ENCODE results near the gene ME3.
A peak's percentile ranks its signal among the peaks of the same experiment; 100 is the strongest.

ME3 gene

GRCh38 chr11:86488553-86488952, 183.9 kb downstream of the ME3 start:
- Histone ChIP-seq H3K36me3 (ENCODE audit: control insufficient read depth in 2 of 2, insufficient read depth in 2 of 2, low read length in 2 of 2) (peaks cover 4 to 6% of the 10 kb centered on the region in 2 donors), H3K9me3 (ENCODE audit: control insufficient read depth in 2 of 2, low read length in 2 of 2) (no peaks in the 10 kb centered on the region), H3K4me1 (ENCODE audit: control insufficient read depth, insufficient read depth, low read length) (peaks cover 24% of the 10 kb centered on the region), H3K9ac (ENCODE audit: low read length in 2 of 2) (no peak overlapping the region), H3K27me3 (ENCODE audit: control insufficient read depth in 1 of 2, insufficient read depth in 2 of 2, low read length in 2 of 2) (no peaks in the 10 kb centered on the region), H3K4me3 (ENCODE audit: low read length in 2 of 2) (no peak overlapping the region), H3K27ac (ENCODE audit: low read length) (no peak overlapping the region)

- Histone ChIP-seq H3K27me3 (ENCODE audit: control insufficient read depth in 1 of 2, insufficient read depth in 2 of 2, low read length in 2 of 2) (no peaks in the 10 kb centered on the region), H3K9me3 (ENCODE audit: control insufficient read depth in 2 of 2, low read length in 2 of 2) (no peaks in the 10 kb centered on the region), H3K4me3 (ENCODE audit: low read length in 2 of 2) (no peak overlapping the region), H3K4me1 (ENCODE audit: control insufficient read depth, insufficient read depth, low read length) (peaks cover 20% of the 10 kb centered on the region), H3K36me3 (ENCODE audit: control insufficient read depth in 2 of 2, insufficient read depth in 2 of 2, low read length in 2 of 2) (peaks cover 4% of the 10 kb centered on the region in 2 donors), H3K27ac (ENCODE audit: low read length) (no peak overlapping the region), H3K9ac (ENCODE audit: low read length in 2 of 2) (no peak overlapping the region)
Measured at GRCh38 chr11:86487671-86488070, 184.7 kb downstream of the ME3 start.

GRCh38 chr11:86486261-86487030, 186.0 kb downstream of the ME3 start:
- no peak overlapping the region for H3K4me3 ChIP-seq (ENCODE audit: low read length in 2 of 2)
- H3K27ac ChIP-seq (ENCODE audit: low read length), result no peak overlapping the region
- H3K4me1 ChIP-seq (ENCODE audit: control insufficient read depth, insufficient read depth, low read length), result peaks cover 15% of the 10 kb centered on the region

GRCh38 chr11:86484795-86485166, 187.6 kb downstream of the ME3 start:
- Histone ChIP-seq H3K4me3 (ENCODE audit: low read length in 2 of 2) (no peak overlapping the region), H3K9me3 (ENCODE audit: control insufficient read depth in 2 of 2, low read length in 2 of 2) (no peaks in the 10 kb centered on the region), H3K27me3 (ENCODE audit: control insufficient read depth in 1 of 2, insufficient read depth in 2 of 2, low read length in 2 of 2) (no peaks in the 10 kb centered on the region), H3K36me3 (ENCODE audit: control insufficient read depth in 2 of 2, insufficient read depth in 2 of 2, low read length in 2 of 2) (peaks cover 4 to 6% of the 10 kb centered on the region in 2 donors), H3K27ac (ENCODE audit: low read length) (no peak overlapping the region), H3K4me1 (ENCODE audit: control insufficient read depth, insufficient read depth, low read length) (peaks cover 15% of the 10 kb centered on the region), H3K9ac (ENCODE audit: low read length in 2 of 2) (no peak overlapping the region)

More at GRCh38 chr11:86486261-86487030, 186.0 kb downstream of the ME3 start:
- no peak overlapping the region for H3K9ac ChIP-seq (ENCODE audit: low read length in 2 of 2)
- no peaks in the 10 kb centered on the region for H3K27me3 ChIP-seq (ENCODE audit: control insufficient read depth in 1 of 2, insufficient read depth in 2 of 2, low read length in 2 of 2)
- H3K9me3 ChIP-seq (ENCODE audit: control insufficient read depth in 2 of 2, low read length in 2 of 2), result no peaks in the 10 kb centered on the region
- peaks cover 4% of the 10 kb centered on the region in 2 donors for H3K36me3 ChIP-seq (ENCODE audit: control insufficient read depth in 2 of 2, insufficient read depth in 2 of 2, low read length in 2 of 2)

- Histone ChIP-seq H3K9me3 (ENCODE audit: control insufficient read depth in 2 of 2, low read length in 2 of 2) (no peaks in the 10 kb centered on the region), H3K27me3 (ENCODE audit: control insufficient read depth in 1 of 2, insufficient read depth in 2 of 2, low read length in 2 of 2) (no peaks in the 10 kb centered on the region), H3K36me3 (ENCODE audit: control insufficient read depth in 2 of 2, insufficient read depth in 2 of 2, low read length in 2 of 2) (peaks cover 4 to 6% of the 10 kb centered on the region in 2 donors), H3K9ac (ENCODE audit: low read length in 2 of 2) (no peak overlapping the region), H3K27ac (ENCODE audit: low read length) (peak overlapping the region; percentile 41), H3K4me3 (ENCODE audit: low read length in 2 of 2) (no peak overlapping the region), H3K4me1 (ENCODE audit: control insufficient read depth, insufficient read depth, low read length) (peaks cover 15% of the 10 kb centered on the region)
Measured at GRCh38 chr11:86483940-86484794, 188.2 kb downstream of the ME3 start.

GRCh38 chr11:86483610-86483939, 188.8 kb downstream of the ME3 start:
- Histone ChIP-seq H3K27ac (ENCODE audit: low read length) (no peak overlapping the region), H3K9ac (ENCODE audit: low read length in 2 of 2) (no peak overlapping the region), H3K4me1 (ENCODE audit: control insufficient read depth, insufficient read depth, low read length) (peaks cover 17% of the 10 kb centered on the region), H3K27me3 (ENCODE audit: control insufficient read depth in 1 of 2, insufficient read depth in 2 of 2, low read length in 2 of 2) (no peaks in the 10 kb centered on the region), H3K4me3 (ENCODE audit: low read length in 2 of 2) (no peak overlapping the region), H3K36me3 (ENCODE audit: control insufficient read depth in 2 of 2, insufficient read depth in 2 of 2, low read length in 2 of 2) (peaks cover 3 to 6% of the 10 kb centered on the region in 2 donors), H3K9me3 (ENCODE audit: control insufficient read depth in 2 of 2, low read length in 2 of 2) (no peaks in the 10 kb centered on the region)

- no peak overlapping the region for H3K9ac ChIP-seq (ENCODE audit: low read length in 2 of 2)
- H3K4me1 ChIP-seq (ENCODE audit: control insufficient read depth, insufficient read depth, low read length), result peaks cover 22% of the 10 kb centered on the region
- no peaks in the 10 kb centered on the region for H3K9me3 ChIP-seq (ENCODE audit: control insufficient read depth in 2 of 2, low read length in 2 of 2)
- no peak overlapping the region for H3K4me3 ChIP-seq (ENCODE audit: low read length in 2 of 2)
- no peaks in the 10 kb centered on the region for H3K27me3 ChIP-seq (ENCODE audit: control insufficient read depth in 1 of 2, insufficient read depth in 2 of 2, low read length in 2 of 2)
- peaks cover 0 to 3% of the 10 kb centered on the region in 2 donors for H3K36me3 ChIP-seq (ENCODE audit: control insufficient read depth in 2 of 2, insufficient read depth in 2 of 2, low read length in 2 of 2)
- H3K27ac ChIP-seq (ENCODE audit: low read length), result no peak overlapping the region
Measured at GRCh38 chr11:86482692-86483091, 189.7 kb downstream of the ME3 start.

GRCh38 chr11:86481399-86481798, 191.0 kb downstream of the ME3 start:
- Histone ChIP-seq H3K9ac (ENCODE audit: low read length in 2 of 2) (no peak overlapping the region), H3K4me3 (ENCODE audit: low read length in 2 of 2) (no peak overlapping the region), H3K36me3 (ENCODE audit: control insufficient read depth in 2 of 2, insufficient read depth in 2 of 2, low read length in 2 of 2) (peaks cover 0 to 3% of the 10 kb centered on the region in 2 donors), H3K4me1 (ENCODE audit: control insufficient read depth, insufficient read depth, low read length) (peaks cover 26% of the 10 kb centered on the region), H3K27me3 (ENCODE audit: control insufficient read depth in 1 of 2, insufficient read depth in 2 of 2, low read length in 2 of 2) (no peaks in the 10 kb centered on the region), H3K27ac (ENCODE audit: low read length) (no peak overlapping the region), H3K9me3 (ENCODE audit: control insufficient read depth in 2 of 2, low read length in 2 of 2) (no peaks in the 10 kb centered on the region)

- Histone ChIP-seq H3K9ac (ENCODE audit: low read length in 2 of 2) (no peak overlapping the region), H3K27me3 (ENCODE audit: control insufficient read depth in 1 of 2, insufficient read depth in 2 of 2, low read length in 2 of 2) (no peaks in the 10 kb centered on the region), H3K27ac (ENCODE audit: low read length) (no peak overlapping the region), H3K36me3 (ENCODE audit: control insufficient read depth in 2 of 2, insufficient read depth in 2 of 2, low read length in 2 of 2) (peaks cover 0 to 3% of the 10 kb centered on the region in 2 donors), H3K9me3 (ENCODE audit: control insufficient read depth in 2 of 2, low read length in 2 of 2) (no peaks in the 10 kb centered on the region), H3K4me3 (ENCODE audit: low read length in 2 of 2) (no peak overlapping the region), H3K4me1 (ENCODE audit: control insufficient read depth, insufficient read depth, low read length) (peaks cover 27% of the 10 kb centered on the region)
Measured at GRCh38 chr11:86478348-86478747, 194.1 kb downstream of the ME3 start.

- H3K9me3 ChIP-seq (ENCODE audit: control insufficient read depth in 2 of 2, low read length in 2 of 2), result no peaks in the 10 kb centered on the region
- H3K27me3 ChIP-seq (ENCODE audit: control insufficient read depth in 1 of 2, insufficient read depth in 2 of 2, low read length in 2 of 2), result no peaks in the 10 kb centered on the region
- no peak overlapping the region for H3K27ac ChIP-seq (ENCODE audit: low read length)
- peaks cover 31% of the 10 kb centered on the region for H3K4me1 ChIP-seq (ENCODE audit: control insufficient read depth, insufficient read depth, low read length)
- H3K9ac ChIP-seq (ENCODE audit: low read length in 2 of 2), result no peak overlapping the region
- no peak overlapping the region for H3K4me3 ChIP-seq (ENCODE audit: low read length in 2 of 2)
- peaks cover 0 to 3% of the 10 kb centered on the region in 2 donors for H3K36me3 ChIP-seq (ENCODE audit: control insufficient read depth in 2 of 2, insufficient read depth in 2 of 2, low read length in 2 of 2)
Measured at GRCh38 chr11:86477495-86478155, 194.8 kb downstream of the ME3 start.

Measured in stomach smooth muscle (tissue), 2 donors.